SK-N-MC (cell line): ENCODE results near the gene GOLPH3.
"Not testable (repeated sequence)": the region's sequence is repeated elsewhere in the genome, so short reads cannot be mapped to it uniquely, and the experiment has no call there.

Source experiments
- DNase-seq: peaks from one replicate; pipeline ENCODE4 v3.0.0-alpha.2; 2011; ENCODE audit warnings: low read depth, low spot score
- H3K27ac ChIP-seq: fragments of 200-600 bp; sonication (generic); 2 replicates; pipeline ENCODE4 v1.5.1; 2016; ENCODE audit warnings: mixed run types
- H3K36me3 ChIP-seq: fragments of 200-600 bp; sonication (generic); 2 replicates; pipeline ENCODE4 v1.6.1; 2017; ENCODE audit warnings: antibody characterized with exemption, low read length, mixed read lengths; ENCODE audit not compliant: insufficient read depth
- H3K4me3 ChIP-seq: fragments of 200-600 bp; sonication (generic); 2 replicates; pipeline ENCODE4 v1.5.1; 2016
- H3K9ac ChIP-seq: fragments of 200-600 bp; sonication (generic); 2 replicates; pipeline ENCODE4 v1.8.0; 2017; ENCODE audit warnings: mixed run types, mixed read lengths; ENCODE audit not compliant: insufficient read length
- H3K9me3 ChIP-seq: fragments of 200-600 bp; sonication (generic); 2 replicates; pipeline ENCODE4 v1.6.1; 2017; ENCODE audit warnings: low read depth, mild to moderate bottlenecking, antibody characterized with exemption, low read length, moderate library complexity, mixed read lengths
- EZH2 ChIP-seq: fragments of 200-600 bp; sonication (generic); IDR thresholded peaks from one replicate; pipeline ENCODE4 v1.6.1; 2017; ENCODE audit warnings: antibody characterized with exemption
- FOXP2 ChIP-seq: optimal IDR thresholded peaks from 2 replicates; pipeline ENCODE3; 2011; ENCODE audit warnings: mild to moderate bottlenecking, moderate library complexity; ENCODE audit not compliant: insufficient read depth; ENCODE audit errors: extremely low read length, control extremely low read depth
- POLR2AphosphoS5 ChIP-seq: IDR thresholded peaks from 2 replicates; pipeline ENCODE4 v1.6.1; 2012; ENCODE audit warnings: mild to moderate bottlenecking, low read depth, low read length, borderline replicate concordance

Gene GOLPH3

DNA sequence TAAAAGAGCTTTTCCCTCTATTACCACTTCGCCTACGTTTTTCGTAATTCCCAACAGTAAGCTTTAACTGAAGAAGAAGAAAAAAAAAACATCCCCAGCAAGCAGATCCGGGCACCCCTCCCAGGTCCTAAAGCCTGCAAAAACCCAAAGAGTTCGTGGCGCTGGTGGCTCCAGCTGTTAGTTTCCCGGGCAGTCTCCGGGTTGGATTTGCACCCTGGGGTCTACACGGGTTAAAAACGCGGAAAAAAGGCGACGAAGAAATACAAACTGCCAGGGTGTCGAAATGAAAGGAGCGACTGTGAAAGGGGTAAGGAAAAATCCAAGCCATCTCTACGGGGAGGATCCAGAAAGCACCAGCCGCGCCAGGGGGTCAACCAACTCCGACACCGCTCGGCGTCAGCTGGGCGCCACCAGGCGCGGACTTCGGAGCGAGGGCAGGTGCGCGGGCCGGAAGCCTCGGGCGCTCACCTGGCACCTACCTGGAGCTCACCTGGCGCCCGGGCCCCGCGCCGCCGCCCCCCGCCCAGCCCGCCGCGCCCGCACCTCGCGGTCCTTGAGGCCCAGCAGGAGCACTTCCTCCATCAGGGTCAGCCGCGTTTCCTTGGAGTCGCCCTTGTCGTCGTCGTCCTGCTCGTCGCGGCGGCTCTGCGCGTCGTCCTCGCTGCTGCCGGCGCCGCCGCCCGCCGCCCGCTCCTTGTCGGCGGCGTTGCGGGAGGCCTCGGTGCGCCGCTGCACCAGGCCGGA, 680 bp downstream of the GOLPH3 start:
- peak; percentile 28 for DNase-seq
- TF ChIP-seq POLR2AphosphoS5 (no peak), EZH2 (no peak), FOXP2 (no peak)
- peak overlapping the region; percentile 88 for H3K4me3 ChIP-seq
- H3K9me3 ChIP-seq: no peaks in the 10 kb centered on the region
- peak overlapping the region; percentile 93 for H3K27ac ChIP-seq
- peak overlapping the region; percentile 99 for H3K9ac ChIP-seq
- peaks cover 27% of the 10 kb centered on the region for H3K36me3 ChIP-seq

DNA sequence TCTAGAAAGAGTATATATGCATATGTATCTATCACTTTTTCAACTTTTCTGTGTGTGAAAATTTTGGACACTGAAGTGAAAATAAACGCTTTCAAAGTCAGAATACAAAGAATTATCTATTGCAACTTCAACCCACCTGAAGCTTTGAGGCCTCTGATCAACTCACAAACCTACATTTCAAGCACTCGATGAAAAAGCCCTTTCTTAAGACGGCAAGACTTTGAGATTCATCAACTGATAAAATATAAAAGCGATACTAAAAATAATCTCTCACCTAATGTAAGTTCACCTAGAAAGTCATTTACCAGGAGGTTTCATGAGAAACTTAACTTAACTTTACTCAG, 1.2 kb downstream of the GOLPH3 start:
- Histone ChIP-seq H3K4me3 (peak overlapping the region; percentile 88), H3K27ac (peak overlapping the region; percentile 93), H3K36me3 (peaks cover 33% of the 10 kb centered on the region), H3K9me3 (no peaks in the 10 kb centered on the region), H3K9ac (peak overlapping the region; percentile 99)
- DNase-seq: no peak
- TF ChIP-seq POLR2AphosphoS5: no peak
- TF ChIP-seq FOXP2: no peak
- TF ChIP-seq EZH2: no peak

DNA sequence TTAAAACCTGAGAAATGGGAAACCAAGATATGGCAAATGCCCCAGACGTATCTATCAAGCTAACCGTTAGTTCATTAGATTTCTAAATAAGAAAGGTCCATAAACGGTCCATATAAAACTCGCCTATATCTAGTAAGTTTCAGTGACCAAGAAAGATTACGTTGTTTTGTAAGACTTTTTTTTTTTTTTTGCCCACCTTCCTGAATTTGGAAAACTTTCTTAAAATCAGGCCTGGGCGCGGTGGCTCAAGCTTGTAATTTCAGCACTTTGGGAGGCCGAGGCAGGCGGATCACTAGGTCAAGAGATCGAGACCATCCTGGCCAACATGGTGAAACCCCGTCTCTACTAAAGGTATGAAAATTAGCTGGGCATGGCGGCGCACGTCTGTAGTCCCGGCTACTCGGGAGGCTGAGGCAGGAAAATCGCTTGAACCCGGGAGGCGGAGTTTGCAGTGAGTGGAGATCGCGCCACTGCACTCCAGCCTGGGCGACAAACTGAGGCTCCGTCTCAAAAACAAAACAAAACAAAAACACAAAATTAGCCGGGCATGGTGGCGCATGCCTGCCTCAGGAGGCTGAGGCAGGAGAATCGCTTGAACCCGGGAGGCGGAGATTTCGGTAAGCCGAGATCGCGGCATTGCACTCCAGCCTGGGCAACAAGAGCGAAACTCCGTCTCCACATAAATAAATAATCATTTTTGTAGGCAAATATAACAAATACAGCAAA, 1.8 kb downstream of the GOLPH3 start:
- H3K27ac ChIP-seq: peak overlapping the region; percentile 93

DNA sequence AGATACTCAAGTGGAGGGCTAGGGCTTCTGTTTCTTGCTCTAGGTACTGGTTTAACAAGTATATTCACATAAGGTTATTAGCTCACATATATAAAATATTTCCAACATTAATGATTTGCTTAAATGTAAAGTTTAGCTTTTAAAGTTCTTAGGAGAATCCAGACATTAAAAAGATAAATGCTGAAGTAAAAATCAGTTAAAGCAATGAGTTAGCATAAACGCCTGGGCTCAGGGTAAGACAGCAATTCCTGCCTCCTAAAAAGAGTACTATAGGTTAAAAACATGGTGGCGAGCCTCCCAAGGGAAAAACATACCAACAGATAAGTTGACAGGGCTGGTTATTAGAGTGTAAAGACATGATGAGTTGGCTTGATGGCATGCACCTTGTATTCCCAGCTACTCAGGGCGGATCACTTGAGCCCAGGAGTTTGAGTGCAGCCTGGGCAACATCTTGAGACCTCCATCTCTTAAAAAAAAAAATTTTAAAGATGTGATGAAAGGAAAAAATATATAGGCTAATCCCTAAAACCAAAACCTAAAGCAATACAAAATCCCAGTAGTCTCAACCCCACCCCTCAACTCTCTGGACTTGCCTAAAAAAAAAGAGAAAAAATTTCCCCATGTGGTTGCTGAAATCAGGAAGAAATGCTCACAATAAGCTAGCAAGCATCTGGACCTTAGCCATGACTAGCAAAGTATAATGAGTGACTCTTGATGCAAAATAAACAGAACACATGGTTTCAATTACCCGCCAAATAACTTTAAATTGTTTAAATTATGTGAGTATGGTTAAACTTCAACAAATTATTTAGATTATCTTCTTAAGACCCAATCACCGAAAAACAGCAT, 3.6 kb downstream of the GOLPH3 start:
- H3K9ac ChIP-seq: peak overlapping the region; percentile 67
- H3K4me3 ChIP-seq: peak overlapping the region; percentile 88

More for the DNA sequence above, 1.8 kb downstream of the GOLPH3 start:
- DNase-seq, H3K9me3 ChIP-seq: not testable (repeated sequence)
- Histone ChIP-seq H3K9ac (peak overlapping the region; percentile 99), H3K4me3 (peak overlapping the region; percentile 88), H3K36me3 (peaks cover 38% of the 10 kb centered on the region)

DNA sequence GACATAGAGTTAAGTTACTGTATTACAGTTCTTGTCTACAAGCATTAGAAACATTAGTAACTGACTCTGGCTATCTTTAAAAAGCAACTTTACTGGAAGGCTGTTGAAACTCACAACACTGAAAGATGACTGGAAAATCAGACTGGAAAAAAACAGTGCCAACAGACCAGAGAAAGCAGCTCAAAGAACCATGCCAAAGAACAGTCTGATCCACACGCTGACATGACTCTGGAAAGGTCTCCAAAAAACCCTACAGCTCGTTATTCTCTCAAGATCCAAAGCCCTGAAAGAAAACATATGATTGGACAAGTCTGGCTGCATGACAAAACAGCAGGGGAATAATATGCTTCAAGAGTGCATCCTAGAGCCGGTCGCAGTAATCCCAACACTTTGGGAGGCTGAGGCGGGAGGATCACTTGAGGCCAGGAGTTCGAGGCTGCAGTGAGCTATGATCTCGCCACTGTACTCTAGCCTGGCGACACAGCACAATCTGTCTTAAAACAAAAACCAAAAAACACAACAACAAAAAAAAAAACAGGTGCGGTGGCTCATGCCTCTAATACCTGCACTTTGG, 5.6 kb downstream of the GOLPH3 start:
- TF ChIP-seq POLR2AphosphoS5 (no peak), FOXP2 (no peak), EZH2 (no peak)
- Histone ChIP-seq H3K27ac (no peak overlapping the region), H3K4me3 (no peak overlapping the region), H3K9me3 (no peaks in the 10 kb centered on the region), H3K36me3 (peaks cover 59% of the 10 kb centered on the region), H3K9ac (no peak overlapping the region)
- no peak for DNase-seq

More for the DNA sequence above, 3.6 kb downstream of the GOLPH3 start:
- H3K9me3 ChIP-seq: no peaks in the 10 kb centered on the region
- H3K36me3 ChIP-seq: peaks cover 53% of the 10 kb centered on the region
- peak; percentile 78 for DNase-seq
- peak overlapping the region; percentile 93 for H3K27ac ChIP-seq
- TF ChIP-seq POLR2AphosphoS5: no peak; the same call in 1 of the 2 replicates

DNA sequence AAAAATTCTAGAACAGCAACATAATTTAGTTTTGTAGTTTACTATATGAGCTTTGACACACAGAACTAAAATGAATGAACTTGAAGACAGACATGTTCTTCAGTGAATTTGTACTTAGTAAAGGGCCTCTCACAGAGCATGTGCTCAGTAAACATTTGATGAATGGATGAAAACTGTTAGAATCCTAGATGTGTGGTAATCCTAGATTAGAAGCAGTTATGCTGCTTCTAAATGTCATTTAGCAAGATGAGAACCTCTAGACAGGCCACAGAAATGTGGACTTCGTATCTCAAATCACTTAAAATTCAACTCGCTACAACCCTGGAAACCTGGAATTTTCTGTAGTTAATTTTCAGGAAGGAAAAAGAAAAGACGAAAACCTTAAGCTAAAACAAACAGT, 8.5 kb downstream of the GOLPH3 start:
- no peak for DNase-seq
- no peak for TF ChIP-seq POLR2AphosphoS5
- TF ChIP-seq EZH2: no peak
- TF ChIP-seq FOXP2: no peak
- H3K27ac ChIP-seq: peak overlapping the region; percentile 38
- H3K9me3 ChIP-seq: no peaks in the 10 kb centered on the region
- H3K9ac ChIP-seq: no peak overlapping the region
- peaks cover 60% of the 10 kb centered on the region for H3K36me3 ChIP-seq
- no peak overlapping the region for H3K4me3 ChIP-seq

DNA sequence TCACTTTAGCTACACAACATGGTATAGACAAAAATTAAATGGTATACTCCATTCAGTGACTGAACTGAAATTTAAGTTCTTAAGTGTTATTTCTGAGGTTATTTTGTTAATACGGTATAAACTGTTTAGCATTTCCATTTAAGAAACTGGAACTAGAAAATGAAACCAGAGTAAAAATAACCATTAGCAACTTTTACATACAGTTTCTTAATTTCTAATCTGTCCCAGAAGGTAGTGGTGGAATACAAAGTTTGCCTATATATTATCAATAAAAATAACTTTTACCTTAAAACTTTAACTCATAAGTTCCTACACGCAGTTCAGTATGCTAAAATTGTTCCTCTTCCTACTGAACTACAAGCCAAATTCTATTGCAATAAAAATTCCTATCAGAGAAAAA, 10.3 kb downstream of the GOLPH3 start:
- Histone ChIP-seq H3K27ac (no peak overlapping the region), H3K9me3 (no peaks in the 10 kb centered on the region), H3K4me3 (no peak overlapping the region), H3K9ac (no peak overlapping the region), H3K36me3 (peaks cover 47% of the 10 kb centered on the region)
- DNase-seq: no peak
- TF ChIP-seq POLR2AphosphoS5 (no peak), FOXP2 (no peak), EZH2 (no peak)

DNA sequence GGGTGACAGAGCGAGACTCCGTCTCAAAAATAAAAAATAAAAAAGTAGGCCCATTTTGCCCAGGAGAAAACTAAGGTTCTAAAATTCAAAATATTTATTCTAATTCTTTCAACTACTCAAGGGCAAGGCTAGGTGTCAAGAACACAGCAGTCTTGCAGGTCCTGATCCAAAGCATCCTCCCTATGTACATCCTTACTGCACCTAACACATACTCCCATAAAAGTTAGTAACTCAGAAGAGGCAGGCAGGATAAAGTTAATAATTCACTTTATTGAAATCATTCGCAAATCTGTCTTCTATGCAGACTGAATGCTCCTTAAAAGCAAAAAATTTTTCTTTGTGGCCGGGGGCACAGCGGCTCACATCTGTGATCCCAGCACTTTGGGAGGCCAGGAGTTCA, 11.1 kb downstream of the GOLPH3 start:
- Histone ChIP-seq H3K27ac (no peak overlapping the region), H3K4me3 (no peak overlapping the region), H3K9ac (no peak overlapping the region), H3K9me3 (no peaks in the 10 kb centered on the region), H3K36me3 (peaks cover 39% of the 10 kb centered on the region)
- no peak for DNase-seq
- no peak for TF ChIP-seq EZH2
- TF ChIP-seq POLR2AphosphoS5: no peak
